WTC11 (cell line): ENCODE results near the gene HNRNPUL2.

Source experiments
- ATF1 ChIP-seq: sonication (generic); formaldehyde crosslinking; IDR thresholded peaks from 2 replicates; pipeline ENCODE4 v1.8.1; 2023; ENCODE audit warnings: mild to moderate bottlenecking, moderate library complexity, missing genetic modification reagents
- CTCF ChIP-seq: fragments of 200-600 bp; IDR thresholded peaks from 2 replicates; pipeline ENCODE4 v1.8.0; 2022; ENCODE audit warnings: antibody characterized with exemption
- NFE2L1 ChIP-seq: sonication (generic); formaldehyde crosslinking; IDR thresholded peaks from 2 replicates; pipeline ENCODE4 v1.8.1; 2023; ENCODE audit warnings: missing genetic modification reagents
- RELA ChIP-seq: sonication (generic); formaldehyde crosslinking; IDR thresholded peaks from 2 replicates; pipeline ENCODE4 v1.8.1; 2022; ENCODE audit warnings: missing genetic modification reagents, mild to moderate bottlenecking, borderline replicate concordance

GRCh38 chr11:62669420-62670161 is 57.7 kb downstream of the HNRNPUL2 start:
- TF ChIP-seq ATF1 (CRISPR knock-in tag) = no peak
- TF ChIP-seq NFE2L1 (CRISPR knock-in tag) = no peak
- no peak for TF ChIP-seq RELA (CRISPR knock-in tag)
- no peak for TF ChIP-seq CTCF
